B cell (primary cell): ENCODE data around the gene ABLIM1. TPM values are rescaled to one million over a fixed set of nuclear protein-coding genes. Genes with fewer than 3 reads are reported as not detected.

Experiments used
- ATAC-seq: fragments of 200-7000 bp; cut with Tn5 transposase; one replicate; pipeline ENCODE4 v1.10.0; 2021; ENCODE audit warnings: low read depth, mild to moderate bottlenecking, moderate number of reproducible peaks, moderate library complexity
- CTCF ChIA-PET: fragments of 350-600 bp; sonication (Branson Sonifier 250); formaldehyde crosslinking; loops from one replicate; lab custom pipeline; 2021; ENCODE audit warnings: antibody characterized with exemption, inconsistent platforms; lab: Charles Lee
- POLR2A ChIA-PET: fragments of 350-600 bp; sonication (Branson Sonifier 250); formaldehyde crosslinking; loops from one replicate; lab custom pipeline; 2021; ENCODE audit warnings: antibody characterized with exemption; lab: Charles Lee
- DNase-seq: peaks from one replicate; pipeline ENCODE4 v3.0.0; 2013
- H2AFZ ChIP-seq: 2 replicates; pipeline ENCODE4 v1.6.1; 2012; ENCODE audit warnings: mild to moderate bottlenecking, low read depth, low read length; ENCODE audit not compliant: insufficient read depth, poor library complexity, severe bottlenecking
- H3K27ac ChIP-seq, 2 donors: 1 replicate in 1 of 2; 2 replicates in 1 of 2; pipeline ENCODE4 v1.5.1; 2012 to 2013; ENCODE audit warnings: low read length in 2 of 2, mild to moderate bottlenecking in 2 of 2, moderate library complexity in 1 of 2
- H3K27me3 ChIP-seq, 4 experiments: fragments of 200-600 bp in 1 of 4; sonication (generic) in 1 of 4; replicated peaks in 1 of 4; 1 replicate in 2 of 4; 2 replicates in 2 of 4; pipeline versions ENCODE4 v1.6.1 to v1.7.0; 2013 to 2016; ENCODE audit warnings: low read length in 3 of 4, mild to moderate bottlenecking in 2 of 4, mixed read lengths in 1 of 4, moderate library complexity in 1 of 4; ENCODE audit not compliant: insufficient read depth in 4 of 4, control insufficient read depth in 3 of 4; ENCODE audit errors: control extremely low read depth in 1 of 4
- H3K36me3 ChIP-seq, 2 experiments: replicated peaks in 1 of 2; 1 replicate in 1 of 2; 2 replicates in 1 of 2; pipeline versions ENCODE4 v1.6.1 to v1.7.1; 2013; ENCODE audit warnings: low read length in 1 of 2; ENCODE audit not compliant: insufficient read depth in 2 of 2, control insufficient read depth in 1 of 2; ENCODE audit errors: control extremely low read depth in 1 of 2, extremely low read depth in 1 of 2
- H3K4me1 ChIP-seq, 2 donors: fragments of 200-600 bp in 1 of 2; sonication (generic) in 1 of 2; 1 replicate in 1 of 2; 2 replicates in 1 of 2; pipeline versions ENCODE4 v1.5.1 to v1.6.1; 2013 to 2017; ENCODE audit warnings: low read length in 2 of 2; ENCODE audit not compliant: control insufficient read depth in 2 of 2, insufficient read depth in 2 of 2
- H3K4me2 ChIP-seq: replicated peaks from 2 replicates; pipeline ENCODE3; 2012; ENCODE audit warnings: mild to moderate bottlenecking, low read depth, low read length; ENCODE audit not compliant: poor library complexity, severe bottlenecking
- H3K4me3 ChIP-seq, 5 experiments: fragments of 200-600 bp in 1 of 5; sonication (generic) in 1 of 5; 1 replicate in 3 of 5; 2 replicates in 2 of 5; pipeline versions ENCODE4 v1.5.1 to v1.7.0; 2011 to 2016; ENCODE audit warnings: low read length in 4 of 5, mild to moderate bottlenecking in 4 of 5, low read depth in 2 of 5, control low read depth in 1 of 5, moderate library complexity in 1 of 5; ENCODE audit not compliant: insufficient read depth in 1 of 5; ENCODE audit errors: control extremely low read depth in 1 of 5, extremely low read depth in 1 of 5
- H3K79me2 ChIP-seq: fragments of 200-600 bp; sonication (generic); one replicate; pipeline ENCODE4 v1.6.0; 2016; ENCODE audit warnings: low read length; ENCODE audit not compliant: control insufficient read depth, insufficient read depth
- H3K9ac ChIP-seq: fragments of 200-600 bp; sonication (generic); 2 replicates; pipeline ENCODE4 v1.6.1; 2017; ENCODE audit warnings: mild to moderate bottlenecking, low read length, moderate library complexity
- H3K9me3 ChIP-seq, 3 donors: one replicate each; pipeline versions ENCODE4 v1.6.1 to v1.7.1; 2013; ENCODE audit warnings: low read length in 2 of 3; ENCODE audit not compliant: control insufficient read depth in 2 of 3, insufficient read depth in 1 of 3; ENCODE audit errors: control extremely low read depth in 1 of 3
- H4K20me1 ChIP-seq: 2 replicates; pipeline ENCODE4 v1.6.0; 2012; ENCODE audit warnings: mild to moderate bottlenecking, low read length; ENCODE audit not compliant: insufficient read depth, control insufficient read depth, poor library complexity, severe bottlenecking
- H3K27ac Mint-ChIP-seq: one replicate; pipeline ENCODE4 v1.8.0; 2021; ENCODE audit warnings: mixed read lengths
- H3K27me3 Mint-ChIP-seq: one replicate; pipeline ENCODE4 v1.8.0; 2021; ENCODE audit warnings: mixed read lengths
- H3K4me1 Mint-ChIP-seq: one replicate; pipeline ENCODE4 v1.8.0; 2021; ENCODE audit warnings: mixed read lengths
- H3K4me3 Mint-ChIP-seq: one replicate; pipeline ENCODE4 v1.8.0; 2021; ENCODE audit warnings: mixed read lengths
- H3K9me3 Mint-ChIP-seq: one replicate; pipeline ENCODE4 v1.8.0; 2022; ENCODE audit warnings: mixed read lengths; ENCODE audit not compliant: insufficient read depth
- CTCF ChIP-seq: fragments of 200-600 bp; IDR thresholded peaks from one replicate; pipeline ENCODE4 v1.8.0; 2022; ENCODE audit warnings: antibody characterized with exemption, mild to moderate bottlenecking
- EZH2 ChIP-seq: IDR thresholded peaks from 2 replicates; pipeline ENCODE4 v1.6.1; 2012; ENCODE audit warnings: borderline replicate concordance, low read depth, mild to moderate bottlenecking, moderate library complexity, low read length; ENCODE audit not compliant: insufficient read depth, poor library complexity, severe bottlenecking
- WGBS: methylation state at CpG from one replicate; pipeline ENCODE4 v1.1.5; 2013; ENCODE audit warnings: missing lambda C conversion rate; ENCODE audit not compliant: insufficient coverage; 5-methylcytosine and 5-hydroxymethylcytosine counted together
- intact Hi-C: fragments of 100-400 bp; cut with micrococcal nuclease; formaldehyde crosslinking; loops from one replicate; pipeline ENCODE4 v1.10.0; 2022
- polyA plus RNA-seq: library from polyadenylated mRNA; depleted of rRNA; stranded (reverse); fragments of >200 nt; gene quantifications from 2 replicates; pipeline ENCODE4 v1.2.3, GENCODE V29; 2012
- total RNA-seq, 2 donors: library from RNA; stranded (reverse); fragments of 120-200 nt in 1 of 2; gene quantifications; 1 replicate in 1 of 2; 2 replicates in 1 of 2; pipeline versions ENCODE4 v1.2.3 to v1.2.4, GENCODE V29; 2013 to 2022

The ABLIM1 gene
- total and polyA plus RNA-seq, 2 donors (not counting 1 experiment from before 2014, with no cell fraction given) = 55.6 to 148 TPM

DNA sequence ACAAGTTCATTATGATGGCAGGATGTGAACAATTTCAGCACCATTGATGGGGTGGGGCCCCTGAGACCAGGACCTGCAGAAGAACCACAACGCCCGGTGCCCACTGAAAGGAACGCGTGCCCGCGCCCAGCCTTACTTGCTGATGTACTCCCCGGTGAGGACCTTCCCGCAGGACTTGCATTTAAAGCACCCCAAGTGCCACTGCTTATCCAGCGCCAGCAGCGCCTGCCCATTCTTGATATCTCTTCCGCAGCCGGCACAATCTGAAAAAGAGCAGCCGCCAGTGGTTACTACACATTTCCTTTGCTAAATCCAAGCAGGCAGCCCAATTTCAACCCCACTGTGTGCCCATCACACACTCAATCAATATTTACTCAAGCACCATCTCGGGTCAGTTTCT lies 110.6 kb downstream of the ABLIM1 start:
- H3K27me3 Mint-ChIP-seq = no peaks in the 10 kb centered on the region
- no peaks in the 10 kb centered on the region for H3K27me3 ChIP-seq
- H3K4me1 ChIP-seq = peaks cover 33 to 60% of the 10 kb centered on the region in 2 donors
- no peak for ATAC-seq
- no peaks in the 10 kb centered on the region for H3K36me3 ChIP-seq
- H3K27ac ChIP-seq = no peak overlapping the region
- no peak overlapping the region for H2AFZ ChIP-seq
- peaks cover 53% of the 10 kb centered on the region for H3K4me1 Mint-ChIP-seq
- H3K9ac ChIP-seq = no peak overlapping the region
- no peak overlapping the region for H3K4me3 Mint-ChIP-seq
- ChIA-PET POLR2A (no interaction called here), CTCF (interaction anchor here (0.7 to 15.1 kb wide), 7 partner anchors 10 to 147 kb away, joined by 3 to 212 read pairs (median 7); no protein-coding TSS in a partner anchor)
- no peaks in the 10 kb centered on the region for H3K9me3 ChIP-seq
- DNase-seq = no peak
- peak overlapping the region; percentile 24 for H3K4me2 ChIP-seq
- no peaks in the 10 kb centered on the region for H3K9me3 Mint-ChIP-seq
- H3K27ac Mint-ChIP-seq = no peak overlapping the region
- H3K79me2 ChIP-seq = peaks cover 11% of the 10 kb centered on the region
- WGBS = 59% methylated on average over 14 of the region's 14 CpGs
- TF ChIP-seq CTCF (no peak), EZH2 (no peak)
- H3K4me3 ChIP-seq = no peak overlapping the region
- intact Hi-C loops = no loop called here
- no peaks in the 10 kb centered on the region for H4K20me1 ChIP-seq

- peak overlapping the region; percentile 37 for H3K27ac Mint-ChIP-seq
- no peak overlapping the region for H3K4me3 Mint-ChIP-seq
- H3K4me1 Mint-ChIP-seq = peaks cover 54% of the 10 kb centered on the region
- CTCF ChIA-PET = interaction anchor here (1.1 to 15.1 kb wide), 6 partner anchors 10 to 239 kb away, joined by 4 to 212 read pairs (median 10); no protein-coding TSS in a partner anchor
- WGBS = 80% methylated on average over 1 of the region's 3 CpGs
- Histone ChIP-seq H4K20me1 (no peaks in the 10 kb centered on the region), H2AFZ (no peak overlapping the region), H3K4me1 (peaks cover 35 to 64% of the 10 kb centered on the region in 2 donors), H3K27me3 (no peaks in the 10 kb centered on the region), H3K79me2 (peaks cover 11% of the 10 kb centered on the region), H3K36me3 (no peaks in the 10 kb centered on the region), H3K27ac (no peak overlapping the region), H3K9ac (no peak overlapping the region), H3K9me3 (no peaks in the 10 kb centered on the region), H3K4me2 (peak overlapping the region; percentile 24), H3K4me3 (no peak overlapping the region)
- intact Hi-C loops = no loop called here
- POLR2A ChIA-PET = interaction anchor here (0.6 kb wide), 1 partner anchor 18 kb away, joined by 16 read pairs; no protein-coding TSS in a partner anchor
- ATAC-seq (no peak), DNase-seq (no peak)
- H3K9me3 Mint-ChIP-seq = no peaks in the 10 kb centered on the region
- no peaks in the 10 kb centered on the region for H3K27me3 Mint-ChIP-seq
- no peak for TF ChIP-seq EZH2
- TF ChIP-seq CTCF = no peak
These were observed 111.0 kb downstream of the ABLIM1 start for GRCh38 chr10:114547056-114547455.
